ENCODE results near the gene AFAP1.

DNA sequence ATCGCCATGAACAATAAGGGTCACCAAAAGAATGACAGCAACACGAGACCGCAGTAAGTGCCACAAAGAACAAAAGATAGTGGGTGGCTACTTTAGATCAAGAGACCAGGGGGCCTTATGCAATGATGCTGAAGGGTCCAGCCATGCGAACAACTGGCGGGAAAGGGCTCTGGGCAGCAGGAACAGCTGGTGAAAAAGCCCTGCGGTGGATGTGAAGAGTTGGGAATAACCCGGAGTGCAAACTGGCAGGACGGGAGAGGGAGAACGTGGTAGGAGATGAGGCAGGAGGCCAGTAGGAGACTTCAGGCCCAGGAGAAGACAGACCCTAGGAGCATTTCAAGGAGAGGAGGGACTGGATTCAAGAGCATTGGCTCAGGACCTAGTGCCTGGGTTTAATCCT, 120.2 kb downstream of the AFAP1 start:
- TF ChIP-seq, protein P1, sequence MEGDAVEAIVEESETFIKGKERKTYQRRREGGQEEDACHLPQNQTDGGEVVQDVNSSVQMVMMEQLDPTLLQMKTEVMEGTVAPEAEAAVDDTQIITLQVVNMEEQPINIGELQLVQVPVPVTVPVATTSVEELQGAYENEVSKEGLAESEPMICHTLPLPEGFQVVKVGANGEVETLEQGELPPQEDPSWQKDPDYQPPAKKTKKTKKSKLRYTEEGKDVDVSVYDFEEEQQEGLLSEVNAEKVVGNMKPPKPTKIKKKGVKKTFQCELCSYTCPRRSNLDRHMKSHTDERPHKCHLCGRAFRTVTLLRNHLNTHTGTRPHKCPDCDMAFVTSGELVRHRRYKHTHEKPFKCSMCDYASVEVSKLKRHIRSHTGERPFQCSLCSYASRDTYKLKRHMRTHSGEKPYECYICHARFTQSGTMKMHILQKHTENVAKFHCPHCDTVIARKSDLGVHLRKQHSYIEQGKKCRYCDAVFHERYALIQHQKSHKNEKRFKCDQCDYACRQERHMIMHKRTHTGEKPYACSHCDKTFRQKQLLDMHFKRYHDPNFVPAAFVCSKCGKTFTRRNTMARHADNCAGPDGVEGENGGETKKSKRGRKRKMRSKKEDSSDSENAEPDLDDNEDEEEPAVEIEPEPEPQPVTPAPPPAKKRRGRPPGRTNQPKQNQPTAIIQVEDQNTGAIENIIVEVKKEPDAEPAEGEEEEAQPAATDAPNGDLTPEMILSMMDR (conservative IDR thresholded peaks at IDR 0.05; ENCODE audit: low read depth, low read length) = no peak
- no peak for TF ChIP-seq EZH2 (IDR thresholded peaks at IDR 0.05; ENCODE audit: low read length, unreplicated experiment)
- no peak for TF ChIP-seq EZH2phosphoT487 (IDR thresholded peaks at IDR 0.05; ENCODE audit: borderline replicate concordance, low read length)
